COLO668 (cell line): ENCODE measurements around the gene MMP28.

Experiments
- DNase-seq: peaks from one replicate; lab custom pipeline; 2025; ENCODE audit not compliant: unreplicated experiment; lab: John Stamatoyannopoulos, UW

MMP28 gene

DNA sequence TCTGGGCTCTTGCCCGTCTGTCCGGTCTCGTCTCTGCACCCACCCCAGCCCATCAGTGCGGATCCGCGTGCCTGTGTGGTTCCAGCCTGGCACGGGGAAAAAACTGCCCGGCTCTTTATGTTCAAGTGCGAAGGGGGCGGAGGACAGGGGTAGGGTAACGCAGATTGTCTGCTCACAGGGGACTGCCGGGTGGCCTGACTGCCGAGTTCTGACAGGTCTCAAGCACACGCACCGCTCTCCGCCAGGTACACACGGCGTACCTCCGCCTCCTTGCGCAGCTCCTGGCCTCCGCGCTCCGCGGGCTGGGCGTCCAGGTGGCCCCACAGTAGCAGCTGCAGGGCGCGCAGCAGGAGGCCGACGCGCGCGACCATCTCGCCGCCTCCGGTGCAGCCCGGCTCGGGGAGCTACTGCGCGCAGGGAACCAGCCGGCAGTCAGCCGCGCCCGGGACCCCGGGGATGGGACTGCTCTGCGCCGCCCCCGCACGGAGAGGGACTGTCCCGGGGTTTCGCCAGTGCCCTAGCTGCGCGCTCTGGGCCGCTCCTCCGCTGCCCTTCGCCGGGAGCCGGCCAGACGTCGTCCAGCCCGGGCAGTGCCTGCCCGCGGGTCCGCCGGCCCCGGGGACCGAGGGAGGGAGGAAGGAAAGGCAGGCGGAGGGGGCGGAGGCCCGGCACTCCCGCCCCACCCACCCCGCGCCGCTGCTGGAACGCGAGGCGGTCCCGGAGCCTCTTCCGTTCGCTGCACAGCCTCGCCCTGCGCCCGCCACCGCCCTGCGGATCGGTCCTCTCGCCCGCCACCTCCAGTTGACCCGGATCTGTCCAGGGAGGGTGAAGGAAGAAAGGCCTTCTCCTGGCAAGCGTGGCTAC, at the start of gene MMP28:
Gene MMP28 (minus strand): TSS at position 635 of the 864 bp plus-strand sequence. CDS start 264 bp downstream, at position 371.
- DNase-seq: peak; percentile 65

GRCh38 chr17:35844547-35844946, 49.1 kb upstream of the MMP28 start:
- no peak for DNase-seq

GRCh38 chr17:35843698-35844097, 48.3 kb upstream of the MMP28 start:
- DNase-seq: no peak

DNA sequence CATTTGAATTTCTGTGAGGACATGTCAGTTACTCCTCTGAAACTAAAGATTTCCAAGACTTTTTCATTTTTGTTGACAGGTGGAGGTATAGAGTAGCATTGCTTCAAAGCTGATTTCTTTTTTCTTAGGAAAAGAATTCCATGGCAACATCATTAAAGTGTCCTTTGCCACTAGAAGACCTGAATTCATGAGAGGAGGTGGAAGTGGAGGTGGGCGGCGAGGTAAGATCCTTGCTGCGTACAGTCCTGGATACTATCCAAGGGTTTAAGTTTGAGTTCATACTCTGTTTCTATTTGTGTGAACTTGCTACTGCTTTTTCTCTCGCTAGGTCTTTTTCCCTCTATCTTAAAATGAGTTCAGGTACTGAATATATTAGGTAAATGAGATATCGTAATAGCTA, 46.8 kb upstream of the MMP28 start:
- DNase-seq: no peak

- no peak for DNase-seq
Observed at GRCh38 chr17:35841505-35841904, 46.1 kb upstream of the MMP28 start.

- no peak for DNase-seq
Observed at GRCh38 chr17:35841101-35841500, 45.7 kb upstream of the MMP28 start.

- no peak for DNase-seq
Observed at GRCh38 chr17:35825206-35825605, 29.8 kb upstream of the MMP28 start.

GRCh38 chr17:35821308-35821707, 25.9 kb upstream of the MMP28 start:
- no peak for DNase-seq

- DNase-seq: no peak
Observed at GRCh38 chr17:35819455-35819854, 24.0 kb upstream of the MMP28 start.

- DNase-seq: no peak
Observed at GRCh38 chr17:35817196-35817595, 21.8 kb upstream of the MMP28 start.

- no peak for DNase-seq
Observed at GRCh38 chr17:35816723-35817122, 21.3 kb upstream of the MMP28 start.

DNA sequence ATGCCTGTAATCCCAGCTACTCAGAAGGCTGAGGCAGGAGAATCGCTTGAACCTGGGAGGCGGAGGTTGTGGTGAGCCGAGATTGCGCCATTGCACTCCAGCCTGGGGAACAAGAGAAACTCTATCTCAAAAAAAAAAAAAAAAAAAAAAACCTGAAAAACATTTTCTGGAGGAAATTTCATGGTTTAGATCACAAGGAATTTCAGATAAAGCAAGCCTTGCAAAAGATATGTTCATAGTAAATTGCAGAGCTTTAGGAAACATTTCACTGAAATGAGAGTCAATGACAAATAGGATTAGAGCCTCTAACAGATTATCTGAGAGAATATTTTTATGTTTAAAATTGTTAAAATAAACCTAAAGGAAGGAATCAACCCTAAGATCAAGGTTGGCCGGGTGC, 17.0 kb upstream of the MMP28 start:
- DNase-seq: no peak

DNA sequence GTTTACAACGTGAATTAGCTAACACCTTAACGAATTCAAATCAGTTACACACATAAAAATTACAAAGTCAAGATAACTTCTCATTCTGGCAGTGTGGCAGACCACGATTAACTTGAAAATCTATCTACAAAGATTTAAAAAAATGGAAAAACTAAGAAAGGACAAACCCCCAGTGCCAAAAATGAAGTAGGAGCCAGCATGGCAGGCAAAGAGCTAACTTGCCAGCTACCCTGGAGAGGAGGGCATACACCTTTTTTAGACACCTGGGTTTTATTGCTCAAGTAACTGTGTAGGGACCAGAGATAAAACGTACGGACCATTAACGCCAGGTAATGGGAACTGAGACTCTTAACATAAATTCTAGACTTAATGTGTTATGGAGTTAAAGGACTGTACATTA, 16.3 kb upstream of the MMP28 start:
- DNase-seq: no peak

DNA sequence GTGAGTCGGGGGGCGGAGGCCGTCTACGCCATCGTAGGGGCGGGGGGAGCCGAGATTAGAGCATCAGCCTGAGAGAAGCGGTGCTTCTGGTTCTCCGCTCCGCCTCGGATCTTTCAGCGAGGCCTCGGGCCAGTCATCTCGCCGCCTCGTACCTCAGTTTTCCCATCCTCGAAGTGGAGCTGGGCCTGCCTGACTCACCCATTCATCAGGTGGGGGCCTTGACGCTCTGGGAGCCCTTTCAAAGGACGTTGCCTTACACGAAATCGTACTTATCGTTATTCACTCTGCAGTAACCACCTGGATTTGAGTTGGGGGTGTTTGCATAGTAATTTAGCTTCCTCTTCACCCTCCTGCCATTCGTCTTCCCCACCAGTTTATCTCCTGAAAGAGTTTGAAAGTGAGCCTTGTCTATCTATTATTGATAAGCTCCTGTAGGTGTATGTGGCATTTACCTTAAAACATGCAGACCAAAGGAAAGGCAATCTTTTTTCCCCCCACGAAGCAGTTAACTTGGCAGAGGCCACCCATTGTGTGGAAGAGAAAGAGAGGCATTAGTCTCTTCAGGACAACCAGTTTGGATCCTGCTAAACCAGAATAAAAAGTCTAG, 14.5 kb upstream of the MMP28 start:
- no peak for DNase-seq

DNA sequence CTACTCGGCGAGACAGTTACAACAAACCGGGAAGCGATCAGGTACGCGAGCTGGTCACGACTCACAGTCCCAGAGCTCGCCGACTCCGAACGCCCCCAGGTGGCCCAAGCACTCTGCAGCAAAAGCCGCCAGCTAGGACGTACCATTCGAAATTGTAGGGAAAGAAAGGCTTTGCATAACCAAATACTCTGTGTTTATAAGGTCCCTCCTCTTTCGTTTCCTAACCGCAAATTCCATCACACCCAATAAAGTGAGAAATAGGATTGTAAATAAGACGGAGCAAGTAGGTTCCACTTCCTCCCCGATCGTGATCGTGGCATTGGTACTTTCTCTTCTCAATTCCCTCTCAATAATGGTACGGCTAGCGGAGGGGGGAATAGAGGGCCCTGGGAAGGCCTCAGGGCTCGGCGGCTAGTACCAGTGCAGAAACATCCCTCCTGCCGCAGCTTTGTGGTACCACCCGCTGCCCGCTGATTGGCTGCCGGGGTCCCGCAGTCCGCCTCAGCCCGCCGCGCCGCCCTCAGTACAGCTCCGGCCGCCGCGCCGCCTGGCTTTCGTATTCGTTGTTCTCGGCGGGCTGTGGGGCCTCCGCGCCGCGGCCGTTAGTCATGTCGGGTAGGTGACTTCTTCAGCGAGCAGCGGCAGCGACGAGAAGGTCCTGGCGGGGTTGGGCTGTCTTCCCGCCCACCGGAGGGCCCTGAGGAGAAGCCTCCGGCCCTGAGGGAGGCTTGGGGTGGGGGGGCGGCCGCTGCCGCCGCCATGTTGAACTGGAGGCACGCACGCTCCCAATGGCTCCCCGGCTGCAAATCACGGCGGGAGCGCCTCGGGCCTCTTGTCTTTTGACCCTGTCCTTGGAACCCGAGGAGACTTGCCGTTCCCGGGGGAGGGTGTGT, 13.8 kb upstream of the MMP28 start, which contains the start of gene TAF15:
Gene TAF15 (plus strand): TSS at position 523 of the 893 bp plus-strand sequence. CDS start 86 bp downstream, at position 609.
- DNase-seq: peak; percentile 93

- no peak for DNase-seq
Observed at GRCh38 chr17:35808240-35808961, 13.0 kb upstream of the MMP28 start.

GRCh38 chr17:35807371-35808144, 12.1 kb upstream of the MMP28 start:
- no peak for DNase-seq

- DNase-seq: peak; percentile 15
Observed at GRCh38 chr17:35804658-35805192, 9.3 kb upstream of the MMP28 start.

DNA sequence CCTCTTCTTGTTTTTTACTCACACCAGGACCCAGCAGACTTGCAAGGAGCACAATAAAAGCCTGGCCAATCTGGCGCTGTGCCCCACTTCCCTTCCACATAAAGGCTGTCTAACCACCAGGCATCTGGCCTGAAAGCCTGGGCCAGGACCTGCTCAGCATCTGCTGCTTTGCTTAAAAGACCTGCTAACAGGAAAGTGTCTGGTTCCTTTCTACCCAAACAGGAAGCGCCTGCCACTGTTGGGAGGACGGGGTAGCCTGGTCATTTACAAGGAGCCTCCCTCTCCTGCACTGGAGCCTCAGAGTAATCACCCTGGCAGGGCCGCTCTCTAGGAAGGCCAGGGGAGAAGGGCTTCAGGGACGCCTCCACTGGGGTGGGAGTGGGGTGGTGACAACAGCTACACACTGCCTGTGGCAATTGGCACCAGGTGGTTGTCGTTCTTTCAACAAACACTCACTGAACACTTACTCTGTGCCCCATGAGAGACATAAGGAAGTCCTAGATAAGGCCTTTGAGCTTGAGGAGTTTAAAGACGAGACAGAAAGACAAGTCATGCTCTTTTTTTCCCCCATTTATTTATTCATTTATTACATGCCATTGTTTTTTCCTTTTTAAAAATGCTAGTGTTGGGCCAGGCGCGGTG, 6.3 kb upstream of the MMP28 start:
- DNase-seq: no peak
